Spleen (tissue), 11 donors: ENCODE results near the gene DNAJB6. TPM values are rescaled to one million over a fixed set of nuclear protein-coding genes. Genes with fewer than 3 reads are reported as not detected.

Experiments used
- DNase-seq: peaks from one replicate; pipeline ENCODE4 v3.0.0-alpha.2; 2020
- H3K27ac ChIP-seq, 8 donors: fragments of 200-600 bp; sonication (generic) in 7 of 8; 1 replicate in 4 of 8; 2 replicates in 4 of 8; pipeline versions ENCODE4 v1.5.0 to v1.8.0; 2016 to 2021; ENCODE audit warnings: inconsistent platforms in 4 of 8, mild to moderate bottlenecking in 4 of 8, moderate library complexity in 1 of 8
- H3K27me3 ChIP-seq, 7 donors: fragments of 200-600 bp; sonication (generic) in 6 of 7; replicated peaks in 1 of 7; 1 replicate in 4 of 7; 2 replicates in 3 of 7; pipeline versions ENCODE4 v1.5.0 to v1.8.0; 2016 to 2021; ENCODE audit warnings: inconsistent platforms in 3 of 7, mild to moderate bottlenecking in 1 of 7
- H3K36me3 ChIP-seq, 6 donors: fragments of 200-600 bp; sonication (generic) in 5 of 6; 1 replicate in 4 of 6; 2 replicates in 2 of 6; pipeline versions ENCODE4 v1.5.0 to v1.8.0; 2016 to 2021; ENCODE audit warnings: inconsistent platforms in 2 of 6
- H3K4me1 ChIP-seq, 6 donors: fragments of 200-600 bp; sonication (generic) in 5 of 6; 1 replicate in 3 of 6; 2 replicates in 3 of 6; pipeline versions ENCODE4 v1.5.0 to v1.8.0; 2016 to 2021; ENCODE audit warnings: inconsistent platforms in 3 of 6
- H3K4me3 ChIP-seq, 8 donors: fragments of 200-600 bp; sonication (generic) in 7 of 8; 1 replicate in 4 of 8; 2 replicates in 4 of 8; pipeline versions ENCODE4 v1.5.0 to v1.8.0; 2016 to 2021; ENCODE audit warnings: inconsistent platforms in 4 of 8, mild to moderate bottlenecking in 4 of 8, moderate library complexity in 2 of 8
- H3K9me3 ChIP-seq, 8 donors: fragments of 200-600 bp; sonication (generic) in 7 of 8; 1 replicate in 4 of 8; 2 replicates in 4 of 8; pipeline versions ENCODE4 v1.5.0 to v1.8.0; 2016 to 2021; ENCODE audit warnings: inconsistent platforms in 4 of 8
- POLR2A ChIP-seq, 3 donors: fragments of 450-650 bp; IDR thresholded peaks; one replicate each; pipeline ENCODE4 v1.5.1; 2017; ENCODE audit warnings: antibody characterized with exemption in 3 of 3, mild to moderate bottlenecking in 1 of 3
- POLR2AphosphoS5 ChIP-seq, 3 donors: sonication (generic); formaldehyde crosslinking; IDR thresholded peaks; one replicate each; pipeline ENCODE4 v1.5.1; 2017; ENCODE audit warnings: antibody characterized with exemption in 3 of 3
- WGBS, 5 donors: extraction: QIAGEN DNeasy Blood & Tissue Kit in 3 of 5; methylation state at CpG; one replicate each; pipeline versions ENCODE4 v1.1.5 to v1.1.7; 2013 to 2018; 5-methylcytosine and 5-hydroxymethylcytosine counted together
- intact Hi-C: fragments of 100-400 bp; cut with DNase I; formaldehyde crosslinking; loops from one replicate; pipeline ENCODE4 v1.15.0; 2023; ENCODE audit warnings: low total_unique reads
- polyA plus RNA-seq, 3 donors: library from polyadenylated mRNA; stranded (reverse); fragments of 200-250 nt; gene quantifications; one replicate each; pipeline ENCODE4 v1.2.1, GENCODE V29; 2013
- total RNA-seq, 7 donors: library from RNA; depleted of rRNA in 3 of 7; stranded (reverse); fragments of >200 nt in 3 of 7; fragmentation: NEBNext Ultra II Directional in 4 of 7; extraction: Animal tissue kit (Norgen Biotek cat#: 25700) in 4 of 7; gene quantifications; one replicate each; pipeline versions ENCODE4 v1.1.0 to v1.2.1, GENCODE V29; 2016 to 2021
- TF ChIP-seq, protein P1 (sequence below), 11 experiments: fragments of 200-600 bp in 7 of 11; fragments of 450-650 bp in 4 of 11; sonication (generic) in 4 of 11; IDR thresholded peaks in 8 of 11; conservative IDR thresholded peaks in 3 of 11; 1 replicate in 7 of 11; 2 replicates in 4 of 11; pipeline versions ENCODE4 v1.4.0 to v1.8.0; 2016 to 2021; ENCODE audit warnings: antibody characterized with exemption in 11 of 11, inconsistent platforms in 4 of 11, mild to moderate bottlenecking in 1 of 11
- donor health status: healthy with polysubstance abuse.
- donor health status: DM: no; HTN: no; CAD: no; lungs with moderate emphysema.
- donor health status: DM: no; HTN: no; CAD: no.
- donor health status: Bipolar disorder and iron deficiency.
- donor health status: healthy.
- donor health status: DM: no; HTN: no; CAD: no.
- donor health status: DM: yes; HTN: yes; CAD: no.

Gene DNAJB6
- total and polyA plus RNA-seq, 10 donors, result 37.7 to 115 (median 92.0) TPM

DNA sequence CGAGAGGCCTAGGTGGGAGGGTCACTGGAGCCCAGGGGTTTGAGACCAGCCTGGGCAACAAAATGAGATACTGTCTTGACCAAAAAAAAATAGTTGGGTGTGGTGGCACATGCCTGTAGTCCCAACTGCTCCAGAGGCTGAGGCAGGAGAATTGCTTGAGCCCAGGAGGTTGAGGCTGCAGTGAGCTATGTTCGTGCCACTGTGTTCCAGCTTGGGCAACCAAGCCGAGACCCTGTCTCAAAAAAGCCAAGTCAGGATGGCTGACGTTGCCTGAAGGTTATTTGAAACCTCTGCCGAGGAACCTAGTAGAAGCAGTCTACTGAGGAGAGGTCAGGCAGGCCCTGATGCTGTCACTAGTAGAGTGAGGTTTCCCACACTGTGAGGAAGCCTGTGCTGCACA lies 22.8 kb downstream of the DNAJB6 start:
- H3K9me3 ChIP-seq, result no peaks in the 10 kb centered on the region
- no peak overlapping the region for H3K27ac ChIP-seq
- intact Hi-C loops, result no loop called here
- peaks cover 0 to 84% (median 61%) of the 10 kb centered on the region in 6 donors for H3K36me3 ChIP-seq
- WGBS, 5 donors, result 87 to 97% (median 92%) methylated on average over 5 of the region's 5 CpGs
- DNase-seq, result no peak
- TF ChIP-seq, protein P1, sequence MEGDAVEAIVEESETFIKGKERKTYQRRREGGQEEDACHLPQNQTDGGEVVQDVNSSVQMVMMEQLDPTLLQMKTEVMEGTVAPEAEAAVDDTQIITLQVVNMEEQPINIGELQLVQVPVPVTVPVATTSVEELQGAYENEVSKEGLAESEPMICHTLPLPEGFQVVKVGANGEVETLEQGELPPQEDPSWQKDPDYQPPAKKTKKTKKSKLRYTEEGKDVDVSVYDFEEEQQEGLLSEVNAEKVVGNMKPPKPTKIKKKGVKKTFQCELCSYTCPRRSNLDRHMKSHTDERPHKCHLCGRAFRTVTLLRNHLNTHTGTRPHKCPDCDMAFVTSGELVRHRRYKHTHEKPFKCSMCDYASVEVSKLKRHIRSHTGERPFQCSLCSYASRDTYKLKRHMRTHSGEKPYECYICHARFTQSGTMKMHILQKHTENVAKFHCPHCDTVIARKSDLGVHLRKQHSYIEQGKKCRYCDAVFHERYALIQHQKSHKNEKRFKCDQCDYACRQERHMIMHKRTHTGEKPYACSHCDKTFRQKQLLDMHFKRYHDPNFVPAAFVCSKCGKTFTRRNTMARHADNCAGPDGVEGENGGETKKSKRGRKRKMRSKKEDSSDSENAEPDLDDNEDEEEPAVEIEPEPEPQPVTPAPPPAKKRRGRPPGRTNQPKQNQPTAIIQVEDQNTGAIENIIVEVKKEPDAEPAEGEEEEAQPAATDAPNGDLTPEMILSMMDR (IDR thresholded peaks at IDR 0.05 in 8 of 11, conservative IDR thresholded peaks at IDR 0.05 in 3 of 11), result no peak
- TF ChIP-seq POLR2AphosphoS5 (IDR thresholded peaks at IDR 0.05), result no peak
- TF ChIP-seq POLR2A (IDR thresholded peaks at IDR 0.05), result no peak
- H3K4me3 ChIP-seq, result no peak overlapping the region
- H3K27me3 ChIP-seq, result no peaks in the 10 kb centered on the region
- peaks cover 6 to 69% (median 40%) of the 10 kb centered on the region in 6 donors for H3K4me1 ChIP-seq

DNA sequence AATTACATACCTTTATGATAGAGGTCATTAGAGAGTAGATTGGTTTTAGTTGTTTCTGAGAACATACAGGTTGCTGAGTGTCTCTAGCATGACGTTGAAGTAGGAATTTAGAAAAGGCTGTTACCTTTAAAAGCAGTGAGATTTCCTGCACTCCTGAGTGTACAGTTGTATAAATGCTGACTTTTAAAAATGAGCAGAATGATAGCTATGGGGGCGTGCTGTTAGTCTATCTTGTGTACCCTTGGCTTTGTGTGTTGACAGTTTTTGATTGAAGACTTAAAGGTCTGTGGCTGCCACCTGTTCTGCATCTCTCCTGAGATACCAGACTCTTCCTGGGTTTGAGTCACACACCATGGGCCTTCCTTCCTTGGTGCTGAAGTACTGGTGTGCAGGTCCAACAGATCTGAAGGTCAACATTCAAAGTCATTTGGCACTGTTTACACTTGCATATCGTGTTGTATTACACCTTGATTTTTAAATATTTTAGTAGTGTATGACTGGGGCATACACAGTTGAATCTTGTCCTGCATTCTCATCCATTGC lies 23.8 kb downstream of the DNAJB6 start:
- intact Hi-C loops, result no loop called here
- 72 to 90% (median 80%) methylated on average over 3 of the region's 3 CpGs for WGBS, 5 donors

DNA sequence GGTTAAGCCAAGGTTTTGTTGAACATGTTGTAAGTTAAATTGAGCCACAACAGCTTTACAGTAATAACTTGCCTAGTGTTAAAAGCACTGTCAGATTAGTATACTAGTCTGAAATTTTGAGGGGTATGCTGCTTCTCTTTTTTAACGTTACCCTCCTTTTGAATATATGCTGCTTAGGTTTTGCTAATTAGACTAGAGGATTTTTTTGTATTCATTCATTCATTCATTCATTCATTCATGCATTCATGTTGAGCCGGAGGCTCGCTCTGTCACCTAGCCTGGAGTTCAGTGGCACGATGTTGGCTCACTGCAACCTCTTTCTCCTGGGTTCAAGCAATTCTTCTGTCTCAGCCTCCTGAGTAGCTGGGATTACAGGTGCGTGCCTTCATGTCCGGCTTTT lies 24.7 kb downstream of the DNAJB6 start:
- DNase-seq, result no peak
- H3K4me1 ChIP-seq, result peaks cover 5 to 49% (median 21%) of the 10 kb centered on the region in 6 donors
- H3K27me3 ChIP-seq, result no peaks in the 10 kb centered on the region
- peaks cover 0 to 88% (median 81%) of the 10 kb centered on the region in 6 donors for H3K36me3 ChIP-seq
- no peaks in the 10 kb centered on the region for H3K9me3 ChIP-seq
- intact Hi-C loops, result no loop called here
- WGBS, 5 donors, result 95 to 98% (median 97%) methylated on average over 6 of the region's 6 CpGs
- H3K4me3 ChIP-seq, result no peak overlapping the region
- H3K27ac ChIP-seq, result no peak overlapping the region
- TF ChIP-seq POLR2A (IDR thresholded peaks at IDR 0.05) (no peak), POLR2AphosphoS5 (IDR thresholded peaks at IDR 0.05) (no peak)
- TF ChIP-seq, protein P1 (IDR thresholded peaks at IDR 0.05 in 8 of 11, conservative IDR thresholded peaks at IDR 0.05 in 3 of 11), result no peak

More for the DNA sequence above, 23.8 kb downstream of the DNAJB6 start:
- TF ChIP-seq POLR2AphosphoS5 (IDR thresholded peaks at IDR 0.05) (no peak), POLR2A (IDR thresholded peaks at IDR 0.05) (no peak)
- TF ChIP-seq, protein P1 (IDR thresholded peaks at IDR 0.05 in 8 of 11, conservative IDR thresholded peaks at IDR 0.05 in 3 of 11), result no peak
- Histone ChIP-seq H3K36me3 (peaks cover 0 to 87% (median 71%) of the 10 kb centered on the region in 6 donors), H3K4me1 (peaks cover 5 to 59% (median 30%) of the 10 kb centered on the region in 6 donors), H3K27me3 (no peaks in the 10 kb centered on the region), H3K9me3 (no peaks in the 10 kb centered on the region), H3K4me3 (no peak overlapping the region), H3K27ac (no peak overlapping the region)
- DNase-seq, result no peak

DNA sequence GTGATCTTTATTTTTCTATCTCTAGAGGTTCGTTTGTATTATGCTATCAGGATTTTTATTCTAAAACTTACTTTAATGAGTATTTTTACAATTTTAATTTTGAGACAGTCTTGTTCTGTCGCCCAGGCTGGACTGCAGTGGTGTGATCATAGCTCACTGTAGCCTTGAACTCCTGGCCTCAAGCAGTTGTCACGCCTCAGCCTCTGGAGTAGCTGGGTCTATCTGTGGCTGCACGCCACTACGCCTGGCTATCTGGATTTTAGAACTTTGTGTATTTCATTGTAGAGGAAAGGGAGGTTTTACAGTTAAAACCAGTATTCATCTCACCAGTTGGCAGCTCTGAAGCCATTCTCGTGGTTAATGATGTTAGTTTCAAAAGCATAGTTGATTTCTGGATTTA lies 25.9 kb downstream of the DNAJB6 start:
- DNase-seq, result no peak
- TF ChIP-seq, protein P1 (IDR thresholded peaks at IDR 0.05 in 8 of 11, conservative IDR thresholded peaks at IDR 0.05 in 3 of 11), result no peak
- TF ChIP-seq POLR2A (IDR thresholded peaks at IDR 0.05) (no peak), POLR2AphosphoS5 (IDR thresholded peaks at IDR 0.05) (no peak)
- Histone ChIP-seq H3K4me3 (no peak overlapping the region), H3K4me1 (peaks cover 3 to 37% (median 10%) of the 10 kb centered on the region in 6 donors), H3K27me3 (no peaks in the 10 kb centered on the region), H3K9me3 (peaks cover 0 to 3% (median 0%) of the 10 kb centered on the region in 8 donors), H3K27ac (no peak overlapping the region), H3K36me3 (peaks cover 3 to 100% (median 93%) of the 10 kb centered on the region in 6 donors)
- intact Hi-C loops, result no loop called here
- 77 to 86% (median 79%) methylated on average over 6 of the region's 6 CpGs for WGBS, 5 donors
